H54 (cell line): ENCODE results near the gene RARRES2.

Experiments used
- DNase-seq: peaks from one replicate; pipeline ENCODE4 v3.0.0; 2011; ENCODE audit warnings: low spot score, mixed read lengths; ENCODE audit not compliant: insufficient read length
- FAIRE-seq: peaks from 3 replicates; lab custom pipeline; 2011; peaks lifted over from hg19 to GRCh38; lab: Jason Lieb, UNC
- POLR2A ChIP-seq: IDR thresholded peaks from 2 replicates; pipeline ENCODE4 v1.6.1; 2011; ENCODE audit warnings: low read depth, mild to moderate bottlenecking, low read length

The RARRES2 gene

GRCh38 chr7:150346922-150347321, 5.5 kb upstream of the RARRES2 start:
- no peak for TF ChIP-seq POLR2A
- no peak for FAIRE-seq

GRCh38 chr7:150345012-150345411, 3.6 kb upstream of the RARRES2 start:
- no peak for TF ChIP-seq POLR2A
- FAIRE-seq (no peak), DNase-seq (no peak)

More at GRCh38 chr7:150346922-150347321, 5.5 kb upstream of the RARRES2 start:
- no peak for DNase-seq

GRCh38 chr7:150344299-150344698, 2.9 kb upstream of the RARRES2 start:
- FAIRE-seq: no peak
- TF ChIP-seq POLR2A: no peak
- DNase-seq: no peak

GRCh38 chr7:150343225-150343624, 1.8 kb upstream of the RARRES2 start:
- no peak for TF ChIP-seq POLR2A
- DNase-seq: no peak
- no peak for FAIRE-seq

GRCh38 chr7:150342121-150342408, 636 bp upstream of the RARRES2 start:
- FAIRE-seq: no peak
- no peak for DNase-seq
- TF ChIP-seq POLR2A: no peak

GRCh38 chr7:150340875-150341262, 560 bp downstream of the RARRES2 start:
- TF ChIP-seq POLR2A: no peak
- DNase-seq (no peak), FAIRE-seq (no peak)

GRCh38 chr7:150340024-150340749, 1.2 kb downstream of the RARRES2 start:
- DNase-seq (no peak), FAIRE-seq (no peak)
- no peak for TF ChIP-seq POLR2A

- FAIRE-seq: no peak
- no peak for TF ChIP-seq POLR2A
- DNase-seq: no peak
These were observed 2.0 kb downstream of the RARRES2 start for GRCh38 chr7:150339409-150339809.

- FAIRE-seq (no peak), DNase-seq (no peak)
- TF ChIP-seq POLR2A: no peak
These were observed 3.1 kb downstream of the RARRES2 start for GRCh38 chr7:150338166-150338829.

GRCh38 chr7:150337659-150338081, 3.8 kb downstream of the RARRES2 start:
- FAIRE-seq (no peak), DNase-seq (no peak)
- no peak for TF ChIP-seq POLR2A

- FAIRE-seq: no peak
- TF ChIP-seq POLR2A: no peak
- DNase-seq: no peak
These were observed 4.2 kb downstream of the RARRES2 start for GRCh38 chr7:150337179-150337578.

- TF ChIP-seq POLR2A: no peak
- FAIRE-seq: no peak
- no peak for DNase-seq
These were observed 4.7 kb downstream of the RARRES2 start for GRCh38 chr7:150336746-150337145.

GRCh38 chr7:150335774-150336112, 5.7 kb downstream of the RARRES2 start:
- TF ChIP-seq POLR2A: no peak
- FAIRE-seq: no peak
- no peak for DNase-seq

- no peak for FAIRE-seq
- DNase-seq: no peak
- no peak for TF ChIP-seq POLR2A
These were observed 6.2 kb downstream of the RARRES2 start for GRCh38 chr7:150335108-150335773.
